ENCODE results near the gene DNPH1.

The DNPH1 gene

DNA sequence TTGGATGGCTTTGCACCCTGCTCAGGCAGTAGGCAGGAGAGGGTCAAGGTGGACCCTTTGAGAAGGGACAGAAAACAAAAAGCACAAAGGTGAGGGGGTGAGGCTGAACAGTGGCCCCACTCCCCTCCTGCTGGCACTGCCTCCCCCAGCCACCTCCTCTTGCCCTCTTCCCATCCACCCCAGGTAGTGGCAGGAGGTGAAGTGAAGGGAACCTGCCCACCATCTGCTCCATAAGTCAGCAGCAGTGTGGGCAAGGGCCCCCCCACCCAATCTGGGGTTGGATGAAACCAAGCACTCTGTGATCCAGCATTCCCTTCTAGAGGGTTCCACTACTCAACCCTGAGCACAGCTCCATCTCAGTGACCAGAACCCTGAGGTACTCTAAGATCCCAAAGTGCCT, 42.7 kb upstream of the DNPH1 start:
- H3K4me1 ChIP-seq (ENCODE audit: control insufficient read depth, insufficient read depth, low read length) = no peaks in the 10 kb centered on the region
- H3K36me3 ChIP-seq (ENCODE audit: control insufficient read depth in 2 of 2, insufficient read depth in 1 of 2, low read length in 2 of 2) = no peaks in the 10 kb centered on the region
- ChIA-PET CTCF (interaction anchor here (0.9 kb wide), 1 partner anchor 225 kb away, joined by 3 read pairs; no protein-coding TSS in a partner anchor), POLR2A (interaction anchor here (0.6 to 1.3 kb wide), 2 partner anchors 9 to 35 kb away, joined by 3 to 6 read pairs; no protein-coding TSS in a partner anchor)
- H3K4me3 ChIP-seq (ENCODE audit: low read depth, low read length) = no peak overlapping the region
- TF ChIP-seq, protein P1, sequence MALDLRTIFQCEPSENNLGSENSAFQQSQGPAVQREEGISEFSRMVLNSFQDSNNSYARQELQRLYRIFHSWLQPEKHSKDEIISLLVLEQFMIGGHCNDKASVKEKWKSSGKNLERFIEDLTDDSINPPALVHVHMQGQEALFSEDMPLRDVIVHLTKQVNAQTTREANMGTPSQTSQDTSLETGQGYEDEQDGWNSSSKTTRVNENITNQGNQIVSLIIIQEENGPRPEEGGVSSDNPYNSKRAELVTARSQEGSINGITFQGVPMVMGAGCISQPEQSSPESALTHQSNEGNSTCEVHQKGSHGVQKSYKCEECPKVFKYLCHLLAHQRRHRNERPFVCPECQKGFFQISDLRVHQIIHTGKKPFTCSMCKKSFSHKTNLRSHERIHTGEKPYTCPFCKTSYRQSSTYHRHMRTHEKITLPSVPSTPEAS (tag by site-specific recombination; IDR thresholded peaks at IDR 0.05) = no peak
- TF ChIP-seq ZNF600 (tag by site-specific recombination; IDR thresholded peaks at IDR 0.05) = no peak
- TF ChIP-seq ZNF610 (tag by site-specific recombination; IDR thresholded peaks at IDR 0.05; ENCODE audit: borderline replicate concordance) = no peak
- TF ChIP-seq, protein P2, sequence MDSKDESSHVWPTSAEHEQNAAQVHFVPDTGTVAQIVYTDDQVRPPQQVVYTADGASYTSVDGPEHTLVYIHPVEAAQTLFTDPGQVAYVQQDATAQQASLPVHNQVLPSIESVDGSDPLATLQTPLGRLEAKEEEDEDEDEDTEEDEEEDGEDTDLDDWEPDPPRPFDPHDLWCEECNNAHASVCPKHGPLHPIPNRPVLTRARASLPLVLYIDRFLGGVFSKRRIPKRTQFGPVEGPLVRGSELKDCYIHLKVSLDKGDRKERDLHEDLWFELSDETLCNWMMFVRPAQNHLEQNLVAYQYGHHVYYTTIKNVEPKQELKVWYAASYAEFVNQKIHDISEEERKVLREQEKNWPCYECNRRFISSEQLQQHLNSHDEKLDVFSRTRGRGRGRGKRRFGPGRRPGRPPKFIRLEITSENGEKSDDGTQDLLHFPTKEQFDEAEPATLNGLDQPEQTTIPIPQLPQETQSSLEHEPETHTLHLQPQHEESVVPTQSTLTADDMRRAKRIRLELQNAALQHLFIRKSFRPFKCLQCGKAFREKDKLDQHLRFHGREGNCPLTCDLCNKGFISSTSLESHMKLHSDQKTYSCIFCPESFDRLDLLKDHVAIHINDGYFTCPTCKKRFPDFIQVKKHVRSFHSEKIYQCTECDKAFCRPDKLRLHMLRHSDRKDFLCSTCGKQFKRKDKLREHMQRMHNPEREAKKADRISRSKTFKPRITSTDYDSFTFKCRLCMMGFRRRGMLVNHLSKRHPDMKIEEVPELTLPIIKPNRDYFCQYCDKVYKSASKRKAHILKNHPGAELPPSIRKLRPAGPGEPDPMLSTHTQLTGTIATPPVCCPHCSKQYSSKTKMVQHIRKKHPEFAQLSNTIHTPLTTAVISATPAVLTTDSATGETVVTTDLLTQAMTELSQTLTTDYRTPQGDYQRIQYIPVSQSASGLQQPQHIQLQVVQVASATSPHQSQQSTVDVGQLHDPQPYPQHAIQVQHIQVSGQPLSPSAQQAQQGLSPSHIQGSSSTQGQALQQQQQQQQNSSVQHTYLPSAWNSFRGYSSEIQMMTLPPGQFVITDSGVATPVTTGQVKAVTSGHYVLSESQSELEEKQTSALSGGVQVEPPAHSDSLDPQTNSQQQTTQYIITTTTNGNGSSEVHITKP (tag by site-specific recombination; IDR thresholded peaks at IDR 0.05) = peak; percentile 64
- no peak for TF ChIP-seq ZFP37 (tag by site-specific recombination; IDR thresholded peaks at IDR 0.05)
- H3K9me3 ChIP-seq (ENCODE audit: control insufficient read depth, insufficient read depth, low read depth, low read length) = no peaks in the 10 kb centered on the region
- no peak overlapping the region for H3K27ac ChIP-seq (ENCODE audit: extremely low read depth, low read depth, low read length)

DNA sequence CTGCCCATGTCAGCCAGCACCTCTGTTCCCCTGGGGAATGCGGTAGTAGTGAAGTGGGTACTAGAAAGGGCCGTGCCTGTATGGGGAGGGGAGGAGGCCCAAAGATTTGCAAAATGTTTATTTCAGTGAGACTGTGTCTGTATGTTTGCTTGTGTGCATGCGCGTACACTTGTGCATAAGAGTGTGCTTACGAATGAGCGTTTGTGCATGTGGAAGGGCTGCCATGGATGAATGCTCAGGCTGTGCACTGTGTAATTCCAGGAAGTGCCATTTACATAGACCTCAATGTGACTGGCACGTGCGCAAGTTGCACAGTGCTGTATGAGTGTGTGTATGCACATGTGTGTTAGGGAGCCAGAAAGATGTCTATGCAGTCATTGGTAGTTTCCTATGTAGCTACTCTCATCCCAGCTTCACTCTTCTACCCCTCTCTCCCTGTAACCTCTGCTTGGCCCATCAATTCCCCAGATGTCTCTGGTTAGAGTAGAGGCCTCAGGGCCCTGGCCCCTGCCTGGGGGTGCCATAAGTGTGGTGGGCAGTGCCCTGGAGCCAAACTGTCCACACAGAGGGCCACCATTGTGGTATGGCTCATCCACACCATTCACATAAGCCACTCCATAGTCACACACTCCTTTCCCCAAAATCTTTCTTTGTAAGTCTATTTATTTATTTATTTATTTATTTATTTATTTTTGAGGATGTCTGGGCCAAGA, 42.0 kb upstream of the DNPH1 start:
- TF ChIP-seq ZNF121 (tag by site-specific recombination; IDR thresholded peaks at IDR 0.05) (no peak), YY2 (tag by site-specific recombination; IDR thresholded peaks at IDR 0.05) (no peak), ZFP3 (tag by site-specific recombination; IDR thresholded peaks at IDR 0.05; ENCODE audit: low read depth) (no peak), WT1 (tag by site-specific recombination; IDR thresholded peaks at IDR 0.05) (no peak), ZNF830 (tag by site-specific recombination; IDR thresholded peaks at IDR 0.05; ENCODE audit: low read depth) (no peak), ZNF555 (tag by site-specific recombination; conservative IDR thresholded peaks at IDR 0.05) (no peak), HOXA7 (CRISPR knock-in tag; IDR thresholded peaks at IDR 0.05; ENCODE audit: borderline replicate concordance) (no peak), ZNF211 (tag by site-specific recombination; IDR thresholded peaks at IDR 0.05; ENCODE audit: low read depth) (no peak), ZIC2 (tag by site-specific recombination; IDR thresholded peaks at IDR 0.05) (no peak), ZBTB20 (tag by site-specific recombination; IDR thresholded peaks at IDR 0.05) (no peak)
- TF ChIP-seq, protein P3, sequence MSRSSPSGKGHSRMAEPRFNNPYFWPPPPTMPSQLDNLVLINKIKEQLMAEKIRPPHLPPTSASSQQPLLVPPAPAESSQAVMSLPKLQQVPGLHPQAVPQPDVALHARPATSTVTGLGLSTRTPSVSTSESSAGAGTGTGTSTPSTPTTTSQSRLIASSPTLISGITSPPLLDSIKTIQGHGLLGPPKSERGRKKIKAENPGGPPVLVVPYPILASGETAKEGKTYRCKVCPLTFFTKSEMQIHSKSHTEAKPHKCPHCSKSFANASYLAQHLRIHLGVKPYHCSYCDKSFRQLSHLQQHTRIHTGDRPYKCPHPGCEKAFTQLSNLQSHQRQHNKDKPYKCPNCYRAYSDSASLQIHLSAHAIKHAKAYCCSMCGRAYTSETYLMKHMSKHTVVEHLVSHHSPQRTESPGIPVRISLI (tag by site-specific recombination; IDR thresholded peaks at IDR 0.05) = no peak
- Histone ChIP-seq H3K4me1 (ENCODE audit: control insufficient read depth, insufficient read depth, low read length) (no peaks in the 10 kb centered on the region), H3K9me3 (ENCODE audit: control insufficient read depth, insufficient read depth, low read depth, low read length) (no peaks in the 10 kb centered on the region), H3K4me3 (ENCODE audit: low read depth, low read length) (no peak overlapping the region), H3K36me3 (ENCODE audit: control insufficient read depth in 2 of 2, insufficient read depth in 1 of 2, low read length in 2 of 2) (no peaks in the 10 kb centered on the region), H3K27ac (ENCODE audit: extremely low read depth, low read depth, low read length) (no peak overlapping the region)
- ChIA-PET POLR2A (interaction anchor here (0.6 kb wide), 1 partner anchor 34 kb away, joined by 6 read pairs; no protein-coding TSS in a partner anchor), CTCF (interaction anchor here (0.6 to 0.9 kb wide), 3 partner anchors 79 to 225 kb away, joined by 3 read pairs; no protein-coding TSS in a partner anchor)

Measured in HEK293 (cell line).